ENCODE results near the gene URAD. TPM values are rescaled to one million over a fixed set of nuclear protein-coding genes. Genes with fewer than 3 reads are reported as not detected.

Gene URAD
- total RNA-seq, 2 experiments from 2014 or later: not detected

- CTCF ChIA-PET: no interaction called here
- no peaks in the 10 kb centered on the region for H3K4me1 ChIP-seq (ENCODE audit: insufficient read depth, low read length)
- H3K27me3 Mint-ChIP-seq: peaks cover 56% of the 10 kb centered on the region
- H3K9me3 ChIP-seq (ENCODE audit: control insufficient read depth in 1 of 2, insufficient read depth in 1 of 2, low read length in 2 of 2): peaks cover 0 to 4% of the 10 kb centered on the region in 2 experiments
- H3K36me3 ChIP-seq (ENCODE audit: insufficient read depth, low read length): no peaks in the 10 kb centered on the region
- POLR2A ChIA-PET: no interaction called here
- no peak overlapping the region for H3K4me3 Mint-ChIP-seq
- no peak overlapping the region for H3K4me3 ChIP-seq (ENCODE audit: low read length)
- no peaks in the 10 kb centered on the region for H3K9me3 Mint-ChIP-seq
- H3K4me1 Mint-ChIP-seq (ENCODE audit: low read depth): peaks cover 10% of the 10 kb centered on the region
- no peak for TF ChIP-seq CTCF (IDR thresholded peaks at IDR 0.05)
- intact Hi-C loops (cut with DNase I, micrococcal nuclease): no loop called here
- H3K27ac Mint-ChIP-seq: no peak overlapping the region
- no peak overlapping the region for H3K27ac ChIP-seq (ENCODE audit: low read depth in 1 of 2, low read length in 2 of 2)
- ATAC-seq (ENCODE audit: poor library complexity) (no peak), DNase-seq (no peak)
- H3K27me3 ChIP-seq (ENCODE audit: control insufficient read depth in 1 of 2, insufficient read depth in 2 of 2, low read length in 2 of 2): peaks cover 25 to 38% of the 10 kb centered on the region in 2 experiments
- no peaks in the 10 kb centered on the region for H3K36me3 Mint-ChIP-seq (ENCODE audit: low read depth)
These were observed 54.7 kb downstream of the URAD start for GRCh38 chr13:27933580-27934328.

- H3K4me1 Mint-ChIP-seq (ENCODE audit: low read depth): peaks cover 10% of the 10 kb centered on the region
These were observed 55.4 kb downstream of the URAD start for GRCh38 chr13:27933118-27933517.

GRCh38 chr13:27929868-27930267 is 58.6 kb downstream of the URAD start:
- no peak overlapping the region for H3K27ac Mint-ChIP-seq
- ChIA-PET POLR2A (no interaction called here), CTCF (no interaction called here)
- no peak overlapping the region for H3K4me3 Mint-ChIP-seq
- no peak overlapping the region for H3K27ac ChIP-seq (ENCODE audit: low read depth in 1 of 2, low read length in 2 of 2)
- peaks cover 82% of the 10 kb centered on the region for H3K27me3 Mint-ChIP-seq
- peaks cover 0 to 25% of the 10 kb centered on the region in 2 experiments for H3K9me3 ChIP-seq (ENCODE audit: control insufficient read depth in 1 of 2, insufficient read depth in 1 of 2, low read length in 2 of 2)
- no peaks in the 10 kb centered on the region for H3K9me3 Mint-ChIP-seq
- DNase-seq (no peak), ATAC-seq (ENCODE audit: poor library complexity) (no peak)
- H3K36me3 Mint-ChIP-seq (ENCODE audit: low read depth): no peaks in the 10 kb centered on the region
- peaks cover 57 to 76% of the 10 kb centered on the region in 2 experiments for H3K27me3 ChIP-seq (ENCODE audit: control insufficient read depth in 1 of 2, insufficient read depth in 2 of 2, low read length in 2 of 2)
- no peak overlapping the region for H3K4me3 ChIP-seq (ENCODE audit: low read length)
- H3K4me1 ChIP-seq (ENCODE audit: insufficient read depth, low read length): peaks cover 6% of the 10 kb centered on the region
- peaks cover 37% of the 10 kb centered on the region for H3K4me1 Mint-ChIP-seq (ENCODE audit: low read depth)
- H3K36me3 ChIP-seq (ENCODE audit: insufficient read depth, low read length): no peaks in the 10 kb centered on the region
- no peak for TF ChIP-seq CTCF (IDR thresholded peaks at IDR 0.05)
- intact Hi-C loops (cut with DNase I, micrococcal nuclease): no loop called here

More at GRCh38 chr13:27933118-27933517, 55.4 kb downstream of the URAD start:
- Histone ChIP-seq H3K27me3 (ENCODE audit: control insufficient read depth in 1 of 2, insufficient read depth in 2 of 2, low read length in 2 of 2) (peaks cover 31 to 44% of the 10 kb centered on the region in 2 experiments), H3K36me3 (ENCODE audit: insufficient read depth, low read length) (no peaks in the 10 kb centered on the region), H3K9me3 (ENCODE audit: control insufficient read depth in 1 of 2, insufficient read depth in 1 of 2, low read length in 2 of 2) (peaks cover 0 to 10% of the 10 kb centered on the region in 2 experiments), H3K4me3 (ENCODE audit: low read length) (no peak overlapping the region), H3K4me1 (ENCODE audit: insufficient read depth, low read length) (no peaks in the 10 kb centered on the region), H3K27ac (ENCODE audit: low read depth in 1 of 2, low read length in 2 of 2) (no peak overlapping the region)
- H3K27me3 Mint-ChIP-seq: peaks cover 62% of the 10 kb centered on the region
- no peak for ATAC-seq (ENCODE audit: poor library complexity)
- intact Hi-C loops (cut with DNase I, micrococcal nuclease): no loop called here
- TF ChIP-seq CTCF (IDR thresholded peaks at IDR 0.05): no peak
- no peaks in the 10 kb centered on the region for H3K9me3 Mint-ChIP-seq
- ChIA-PET POLR2A (no interaction called here), CTCF (no interaction called here)
- no peaks in the 10 kb centered on the region for H3K36me3 Mint-ChIP-seq (ENCODE audit: low read depth)
- H3K4me3 Mint-ChIP-seq: no peak overlapping the region
- no peak for DNase-seq
- no peak overlapping the region for H3K27ac Mint-ChIP-seq
